NCI-H748 (cell line): ENCODE data around the gene FOXM1.
A peak's percentile ranks its signal among the peaks of the same experiment; 100 is the strongest.
"Not testable (repeated sequence)": the region's sequence is repeated elsewhere in the genome, so short reads cannot be mapped to it uniquely, and the experiment has no call there.

Experiments
- DNase-seq: peaks from one replicate; lab custom pipeline; 2025; ENCODE audit not compliant: unreplicated experiment; lab: John Stamatoyannopoulos, UW

FOXM1 gene

GRCh38 chr12:2884810-2885209 lies 7.8 kb upstream of the FOXM1 start:
- DNase-seq: no peak

GRCh38 chr12:2879853-2880252 lies 2.9 kb upstream of the FOXM1 start:
- DNase-seq: no peak

GRCh38 chr12:2877953-2878732 lies 1.2 kb upstream of the FOXM1 start:
- DNase-seq: peak; percentile 81

- peak; percentile 56 for DNase-seq
Measured at GRCh38 chr12:2876431-2877046, 435 bp downstream of the FOXM1 start.

GRCh38 chr12:2868986-2869632 lies 7.9 kb downstream of the FOXM1 start:
- not testable (repeated sequence) for DNase-seq

- no peak for DNase-seq
Measured at GRCh38 chr12:2864198-2864597, 12.8 kb downstream of the FOXM1 start.

- not testable (repeated sequence) for DNase-seq
Measured at GRCh38 chr12:2863402-2863801, 13.6 kb downstream of the FOXM1 start.

- DNase-seq: no peak
Measured at GRCh38 chr12:2862876-2863275, 14.1 kb downstream of the FOXM1 start.

GRCh38 chr12:2860170-2860569 lies 16.8 kb downstream of the FOXM1 start:
- DNase-seq: no peak

- no peak for DNase-seq
Measured at GRCh38 chr12:2858944-2859421, 18.0 kb downstream of the FOXM1 start.

- DNase-seq: no peak
Measured at GRCh38 chr12:2858334-2858733, 18.6 kb downstream of the FOXM1 start.

GRCh38 chr12:2857576-2857975 lies 19.4 kb downstream of the FOXM1 start:
- no peak for DNase-seq

- DNase-seq: peak; percentile 53
Measured at GRCh38 chr12:2857021-2857431, 19.9 kb downstream of the FOXM1 start, which contains the start of gene TEX52. Gene TEX52, minus strand, starts transcription at chr12:2857039. Its CDS starts 13 bp downstream, at chr12:2857026.

GRCh38 chr12:2856051-2856450 lies 20.9 kb downstream of the FOXM1 start:
- DNase-seq: no peak

GRCh38 chr12:2855546-2855945 lies 21.4 kb downstream of the FOXM1 start:
- no peak for DNase-seq

- DNase-seq: no peak
Measured at GRCh38 chr12:2854669-2855453, 22.1 kb downstream of the FOXM1 start.

- DNase-seq: peak; percentile 54
Measured at GRCh38 chr12:2853626-2854025, 23.3 kb downstream of the FOXM1 start.

GRCh38 chr12:2851931-2852330 lies 25.0 kb downstream of the FOXM1 start:
- no peak for DNase-seq

GRCh38 chr12:2845280-2845679 lies 31.7 kb downstream of the FOXM1 start:
- no peak for DNase-seq

GRCh38 chr12:2844786-2845185 lies 32.2 kb downstream of the FOXM1 start:
- DNase-seq: no peak

GRCh38 chr12:2842948-2843347 lies 34.0 kb downstream of the FOXM1 start:
- DNase-seq: no peak
